Activated CD4-positive, alpha-beta T cell treated with anti-CD3 and anti-CD28 coated beads, Interleukin-2, Interleukin-4, amounts not matched to agents 100 ng/mL and 50 ng/mL, durations not matched to agents 16 hours and 8 hours (primary cell): ENCODE data around the gene OMA1.
A peak's percentile ranks its signal among the peaks of the same experiment; 100 is the strongest.
"Not testable (repeated sequence)": the region's sequence is repeated elsewhere in the genome, so short reads cannot be mapped to it uniquely, and the experiment has no call there.

Experiments
- DNase-seq: peaks from one replicate; pipeline ENCODE4 v3.0.0-alpha.2; 2020; ENCODE audit warnings: low spot score

OMA1 gene

DNA sequence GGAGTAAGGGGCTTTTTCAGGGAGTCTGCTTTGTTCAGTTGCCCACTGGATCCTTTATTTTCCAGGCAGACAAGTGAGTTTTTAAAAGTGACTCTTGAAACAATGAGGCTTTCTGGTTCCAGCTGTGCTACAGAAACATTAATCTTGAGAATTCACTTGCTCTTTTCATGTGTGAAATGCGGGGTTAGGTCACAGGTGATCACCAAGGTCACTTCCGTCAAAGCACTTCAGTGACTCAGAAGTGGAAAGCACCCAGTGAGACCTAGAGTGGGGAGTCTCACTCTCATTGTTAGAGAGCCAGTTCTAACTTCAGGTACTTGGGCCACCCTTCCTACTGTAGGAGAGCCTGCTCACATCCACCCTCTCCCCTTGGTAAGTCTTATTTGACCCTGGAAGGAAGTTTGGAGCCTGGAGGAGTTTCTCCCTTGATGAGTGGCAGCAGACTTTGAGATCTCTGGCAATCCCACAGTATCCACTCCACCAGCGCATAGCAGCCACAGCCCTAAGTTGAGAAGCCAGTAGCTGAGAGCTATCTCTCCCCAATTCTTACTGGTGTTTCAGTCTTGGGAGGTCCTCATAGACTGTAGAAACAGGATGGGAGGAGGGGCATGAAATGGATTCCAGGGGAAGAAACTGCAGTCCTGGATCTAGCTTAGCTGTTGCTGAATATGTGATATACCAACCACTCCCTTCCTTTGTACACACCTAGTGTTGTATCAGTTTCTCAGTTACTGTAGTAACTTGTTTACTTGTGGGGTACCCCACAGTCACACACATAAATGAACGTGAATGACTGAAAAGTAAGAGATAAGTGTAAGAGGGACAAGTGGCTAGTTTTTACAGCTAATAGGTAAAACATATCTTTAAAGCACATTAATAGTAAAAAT lies 27.4 kb upstream of the OMA1 start:
- DNase-seq: peak; percentile 79

DNA sequence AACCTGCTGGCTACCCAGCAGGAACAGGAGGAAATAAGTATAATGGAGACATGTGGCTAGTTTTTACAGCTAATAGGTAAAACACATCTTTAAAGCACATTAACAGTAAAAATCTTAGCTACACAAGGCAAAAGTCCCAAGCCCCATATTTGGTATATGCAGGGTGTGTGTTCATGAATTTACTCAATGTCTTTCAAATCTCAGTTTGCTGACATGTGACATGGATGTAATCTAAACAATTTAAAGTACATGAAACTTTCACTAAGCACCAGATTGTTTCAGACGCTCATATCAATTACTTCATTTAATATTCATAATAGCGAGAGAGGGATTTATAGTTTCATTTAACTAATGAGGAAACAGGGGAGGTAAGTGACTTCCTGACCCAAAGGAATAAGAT lies 26.6 kb upstream of the OMA1 start:
- DNase-seq: no peak

GRCh38 chr1:58572690-58573089 lies 26.2 kb upstream of the OMA1 start:
- no peak for DNase-seq

DNA sequence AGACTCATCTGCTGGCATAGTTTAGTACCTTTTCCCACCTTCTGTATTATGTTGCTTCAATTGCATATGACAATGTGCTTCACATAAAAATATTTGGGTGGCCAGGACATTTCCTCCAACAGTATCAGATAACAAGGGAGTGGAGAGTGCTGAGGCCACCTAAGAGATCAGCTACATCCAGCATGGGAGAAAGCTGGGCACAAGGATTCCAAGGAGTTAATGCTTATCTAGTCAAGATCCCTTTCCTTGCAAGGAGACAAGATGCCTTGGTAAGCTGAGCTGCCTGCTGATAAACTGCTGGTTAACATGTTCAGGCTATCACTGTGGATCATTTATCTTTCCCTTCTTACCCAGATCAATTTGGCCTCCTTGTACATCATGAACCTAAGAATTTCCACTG lies 25.1 kb upstream of the OMA1 start:
- DNase-seq: no peak

DNA sequence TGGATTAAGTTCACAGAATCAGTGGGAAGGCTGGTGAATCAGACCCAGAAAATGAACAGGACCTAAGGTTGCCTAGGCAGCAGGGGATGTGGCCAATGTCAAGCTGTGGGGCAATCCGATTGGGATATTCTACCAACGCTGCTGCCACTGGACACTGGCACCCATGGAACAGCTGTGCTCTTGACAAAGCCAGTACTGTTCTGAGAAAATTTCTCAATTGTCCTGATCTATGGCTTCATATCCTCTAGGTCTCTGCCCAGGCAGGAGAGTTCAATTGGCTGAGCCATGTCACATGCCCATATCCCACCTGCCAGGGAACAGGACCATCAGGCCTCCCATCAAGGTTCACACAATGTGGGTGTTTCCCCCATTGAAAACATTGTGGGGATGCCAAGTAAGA lies 24.3 kb upstream of the OMA1 start:
- DNase-seq: no peak

- no peak for DNase-seq
Observed at GRCh38 chr1:58570094-58570493, 23.6 kb upstream of the OMA1 start.

DNA sequence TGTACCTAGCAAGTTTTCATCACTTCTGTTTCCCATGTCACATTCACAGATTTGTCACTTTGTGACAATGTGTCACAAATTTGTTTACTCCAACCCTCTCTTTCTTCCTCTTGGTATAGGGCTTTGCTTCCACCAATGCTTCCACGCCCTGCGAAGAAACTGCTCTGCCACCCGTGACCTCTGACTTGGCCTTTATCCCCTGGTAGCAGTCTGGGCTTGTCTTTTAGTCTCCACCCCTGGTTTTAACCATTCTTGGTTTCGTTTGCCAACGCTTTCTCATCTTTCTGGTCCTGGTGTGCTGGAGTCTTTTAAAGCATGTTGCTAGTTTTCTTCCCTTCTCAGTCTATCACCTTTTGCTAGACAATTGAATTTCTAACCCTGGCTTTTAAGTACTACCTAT lies 22.4 kb upstream of the OMA1 start:
- no peak for DNase-seq

- no peak for DNase-seq
Observed at GRCh38 chr1:58568271-58568860, 21.8 kb upstream of the OMA1 start.

- DNase-seq: no peak
Observed at GRCh38 chr1:58566339-58566738, 19.8 kb upstream of the OMA1 start.

DNA sequence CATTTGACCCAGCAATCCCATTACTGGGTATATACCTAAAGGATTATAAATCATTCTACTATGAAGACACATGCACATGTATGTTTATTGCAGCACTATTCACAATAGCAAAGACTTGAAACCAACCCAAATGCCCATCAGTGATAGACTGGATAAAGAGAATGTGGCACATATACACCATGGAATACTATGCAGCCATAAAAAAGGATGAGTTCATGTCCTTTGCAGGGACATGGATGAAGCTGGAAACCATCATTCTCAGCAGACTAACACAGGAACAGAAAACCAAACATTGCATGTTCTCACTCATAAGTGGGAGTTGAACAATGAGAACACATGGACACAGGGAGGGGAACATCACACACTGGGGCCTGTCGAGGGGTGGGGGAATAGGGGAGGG lies 17.2 kb upstream of the OMA1 start:
- not testable (repeated sequence) for DNase-seq

DNA sequence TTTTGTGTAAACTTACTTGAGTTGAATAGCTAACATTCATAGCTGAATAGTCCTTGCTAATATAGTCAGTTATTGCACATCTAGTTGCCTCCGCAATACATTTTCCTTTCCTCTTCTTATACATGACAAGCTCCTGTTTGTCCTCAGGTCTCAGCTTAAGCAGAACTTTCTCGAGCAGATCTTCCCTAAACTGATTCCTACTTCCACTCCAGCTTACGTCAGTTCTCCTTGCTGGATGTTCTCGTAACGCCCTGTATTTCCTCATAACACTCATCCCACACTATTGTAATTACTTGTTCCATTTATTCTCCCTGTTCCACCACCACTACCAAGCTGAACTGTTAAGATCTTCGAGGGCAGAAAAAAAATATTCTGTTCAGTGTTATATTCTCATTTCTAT lies 15.1 kb upstream of the OMA1 start:
- DNase-seq: no peak

GRCh38 chr1:58555393-58555792 lies 8.9 kb upstream of the OMA1 start:
- no peak for DNase-seq

- DNase-seq: no peak
Observed at GRCh38 chr1:58551186-58552140, 4.9 kb upstream of the OMA1 start.

- not testable (repeated sequence) for DNase-seq
Observed at GRCh38 chr1:58549291-58549690, 2.8 kb upstream of the OMA1 start.

- no peak for DNase-seq
Observed at GRCh38 chr1:58548371-58548770, 1.8 kb upstream of the OMA1 start.

DNA sequence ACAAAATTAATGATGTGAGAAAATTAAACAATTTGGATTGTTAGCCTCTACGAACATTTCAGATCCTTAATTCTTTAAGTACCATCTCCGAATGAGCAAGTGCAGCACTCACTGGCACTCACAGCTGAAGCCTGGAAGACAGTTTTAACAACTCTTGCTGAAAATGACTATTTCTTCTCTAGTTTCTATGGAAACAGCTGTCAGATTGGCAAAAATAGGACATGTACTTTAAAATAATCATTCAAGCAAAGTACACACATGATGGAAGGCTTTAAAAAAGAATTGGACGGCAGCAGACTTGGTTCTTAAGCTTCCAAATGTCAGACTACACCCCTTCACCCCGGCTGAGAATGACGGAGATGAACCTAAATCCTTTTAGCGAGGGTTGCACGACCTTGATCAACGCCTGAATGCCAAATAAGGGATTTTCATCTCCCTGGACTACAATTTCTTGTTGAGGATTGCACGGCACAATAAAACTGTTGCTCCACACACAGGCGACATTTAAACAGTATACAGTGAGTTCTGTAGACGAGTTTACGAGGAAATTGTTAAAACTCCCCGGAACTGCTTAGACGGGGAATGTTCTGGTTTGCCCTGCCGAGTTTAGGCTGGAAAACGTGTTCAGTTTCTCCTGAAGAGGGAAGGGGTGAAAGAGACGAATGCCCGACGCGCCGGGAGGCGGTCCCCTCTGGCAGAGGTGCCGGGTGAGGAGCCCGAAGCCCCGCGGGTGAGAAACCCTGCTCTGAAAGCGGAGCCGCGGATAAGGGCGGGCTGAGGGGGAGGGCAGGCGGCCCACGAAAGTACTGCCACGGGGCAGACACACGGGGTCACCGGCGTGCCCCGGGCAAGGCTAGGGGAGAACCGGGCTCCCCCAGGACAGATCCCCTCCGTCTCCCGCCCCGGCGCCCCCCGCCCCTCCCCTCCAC lies 671 bp downstream of the OMA1 start:
- DNase-seq: peak; percentile 72

DNA sequence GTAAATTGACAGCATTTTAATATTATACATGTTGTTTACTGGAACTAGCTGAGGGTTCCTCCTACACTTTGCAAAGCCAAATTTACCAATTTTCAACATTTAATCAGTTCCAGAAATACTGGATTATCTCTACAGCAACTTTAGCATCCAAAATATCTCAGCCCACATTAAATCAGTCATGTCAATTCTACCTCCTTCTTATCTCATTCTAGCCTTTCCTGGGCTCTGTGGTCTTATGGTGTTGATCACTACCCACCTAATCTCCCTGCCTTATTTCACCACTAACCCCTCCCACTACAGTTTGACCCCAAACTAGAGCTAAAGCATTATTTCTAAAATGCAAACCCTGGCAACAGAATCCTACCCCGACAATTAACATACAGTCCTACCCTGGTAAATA lies 3.3 kb downstream of the OMA1 start:
- DNase-seq: no peak

DNA sequence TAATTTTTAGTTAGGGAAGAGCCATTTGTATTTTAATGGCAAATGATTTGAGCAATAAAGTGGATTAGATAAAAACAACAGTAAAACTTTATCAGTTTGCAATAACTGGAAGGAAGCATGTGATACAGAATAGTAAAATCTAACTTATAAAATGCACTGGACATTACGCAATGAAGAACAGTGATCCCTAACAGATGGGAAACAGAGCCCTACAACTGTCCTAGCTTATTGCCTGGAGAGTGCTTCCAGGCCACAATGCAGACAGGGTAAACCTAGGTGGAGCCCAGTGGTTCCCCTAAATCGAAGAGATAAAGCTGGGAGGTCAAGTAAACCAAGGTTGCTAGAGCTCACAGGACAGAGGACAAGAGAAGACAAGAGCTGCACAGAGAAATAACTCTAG lies 7.0 kb downstream of the OMA1 start:
- DNase-seq: no peak

GRCh38 chr1:58538821-58539220 lies 7.7 kb downstream of the OMA1 start:
- no peak for DNase-seq

DNA sequence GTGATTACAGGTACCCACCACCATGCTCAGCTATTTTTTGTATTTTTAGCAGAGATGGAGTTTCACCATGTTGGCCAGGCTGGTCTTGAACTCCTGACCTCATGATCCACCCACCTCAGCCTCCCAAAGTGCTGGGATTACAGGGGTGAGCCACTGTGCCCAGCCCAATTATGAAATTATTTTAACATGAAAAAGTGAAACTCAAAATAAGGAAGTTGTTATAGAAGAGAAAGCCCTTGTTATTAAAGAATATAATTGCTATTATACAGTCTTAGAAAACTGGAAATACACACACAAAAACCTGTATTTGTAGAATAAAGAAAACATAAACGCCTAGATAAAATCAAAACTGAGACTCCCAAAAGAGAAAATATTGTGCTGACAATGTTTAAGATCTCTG lies 14.7 kb downstream of the OMA1 start:
- not testable (repeated sequence) for DNase-seq

GRCh38 chr1:58529284-58529683 lies 17.2 kb downstream of the OMA1 start:
- peak; percentile 27 for DNase-seq

GRCh38 chr1:58528518-58528917 lies 18.0 kb downstream of the OMA1 start:
- no peak for DNase-seq
